LHCN-M2 (cell line): ENCODE data around the gene MYH6. TPM values are rescaled to one million over a fixed set of nuclear protein-coding genes. Genes with fewer than 3 reads are reported as not detected.

Experiments
- total RNA-seq: library from RNA; depleted of rRNA; stranded (reverse); fragments of >200 nt; gene quantifications from 2 replicates; pipeline ENCODE4 v1.2.3, GENCODE V29; 2014; rRNA removed

The MYH6 gene
- total RNA-seq, 1 experiment from 2014 or later = not detected

Other genes starting within 250 kb of the MYH6 start
- gene SLC7A8, start 224.6 kb downstream of the MYH6 start, total RNA-seq = 2.4 and 3.4 TPM in 2 replicates
- gene RNF212B, start 170.3 kb downstream of the MYH6 start, total RNA-seq = not detected in 2 replicates
- gene HOMEZ, start 122.1 kb downstream of the MYH6 start, total RNA-seq = 5.7 and 7.1 TPM in 2 replicates
- gene PPP1R3E, start 105.4 kb downstream of the MYH6 start, total RNA-seq = 2.9 and 5.0 TPM in 2 replicates
- gene BCL2L2, start 101.4 kb downstream of the MYH6 start, total RNA-seq = 17.3 and 20.4 TPM in 2 replicates
- gene PABPN1, start 86.8 kb downstream of the MYH6 start, total RNA-seq = 86.7 and 92.7 TPM in 2 replicates
- gene SLC22A17, start 55.4 kb downstream of the MYH6 start, total RNA-seq = 13.5 and 16.0 TPM in 2 replicates
- not detected in 2 replicates for gene EFS, start 43.1 kb downstream of the MYH6 start, total RNA-seq
- not detected in 2 replicates for gene IL25, start 35.5 kb downstream of the MYH6 start, total RNA-seq
- gene CMTM5, start 31.2 kb downstream of the MYH6 start, total RNA-seq = not detected in 2 replicates
- 0.06 and 0.17 TPM in 2 replicates for gene MYH7, start 27.4 kb upstream of the MYH6 start, total RNA-seq
- gene NGDN, start 61.4 kb upstream of the MYH6 start, total RNA-seq = 37.1 and 41.3 TPM in 2 replicates
- 0.29 and 0.32 TPM in 2 replicates for gene ZFHX2, start 143.5 kb upstream of the MYH6 start, total RNA-seq
- gene THTPA, start 148.0 kb upstream of the MYH6 start, total RNA-seq = 17.4 and 25.6 TPM in 2 replicates
- gene AP1G2, start 159.5 kb upstream of the MYH6 start, total RNA-seq = 9.2 and 11.7 TPM in 2 replicates
- gene JPH4, start 170.5 kb upstream of the MYH6 start, total RNA-seq = not detected in 2 replicates
- 1.0 and 2.4 TPM in 2 replicates for gene DHRS2, start 228.1 kb upstream of the MYH6 start, total RNA-seq